Activated CD4-positive, alpha-beta T cell treated with anti-CD3 and anti-CD28 coated beads for 4 hours (primary cell): ENCODE results near the gene C6orf118.

Experiments
- DNase-seq, 2 donors: peaks; one replicate each; pipeline ENCODE4 v3.0.0-alpha.2; 2020

C6orf118 gene

GRCh38 chr6:165243801-165244200 lies 65.6 kb downstream of the C6orf118 start:
- DNase-seq, result no peak

- no peak for DNase-seq
Measured at GRCh38 chr6:165236326-165236725, 73.1 kb downstream of the C6orf118 start.

DNA sequence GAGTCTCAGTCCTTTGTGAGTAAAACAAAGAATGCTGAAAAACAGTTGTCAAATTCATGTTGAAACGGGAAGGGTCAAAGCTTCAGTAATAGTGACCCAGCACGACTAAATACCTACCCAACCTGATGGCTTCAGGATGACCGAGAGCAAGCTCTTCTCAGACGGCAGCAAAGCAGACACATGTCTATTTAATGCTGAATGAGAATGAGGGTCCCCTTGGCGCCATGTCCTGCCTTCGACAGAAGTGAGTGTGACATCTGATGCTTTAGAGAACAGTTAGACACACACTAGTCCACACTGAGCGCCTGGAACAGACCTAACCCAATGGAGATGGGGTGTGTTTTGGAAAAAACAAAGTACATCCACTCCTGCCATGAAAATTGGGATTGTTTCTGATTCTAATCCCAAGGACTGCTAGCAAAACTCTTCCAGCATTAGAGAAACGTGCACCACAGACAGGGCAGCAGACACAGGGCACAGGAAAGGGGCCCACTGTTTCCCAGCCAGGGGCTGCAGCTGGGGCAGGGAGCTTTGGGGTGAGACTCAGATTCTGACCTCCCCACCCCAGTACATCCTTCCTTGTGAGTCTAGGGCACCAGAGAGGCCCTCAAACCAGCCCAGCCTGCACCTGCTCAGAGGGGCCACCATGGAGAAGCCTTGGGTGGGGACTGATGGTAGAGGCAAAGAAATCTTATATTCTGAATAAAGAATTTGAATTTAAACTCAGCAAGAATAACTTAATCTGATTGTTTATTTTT lies 76.5 kb downstream of the C6orf118 start:
- no peak for DNase-seq

DNA sequence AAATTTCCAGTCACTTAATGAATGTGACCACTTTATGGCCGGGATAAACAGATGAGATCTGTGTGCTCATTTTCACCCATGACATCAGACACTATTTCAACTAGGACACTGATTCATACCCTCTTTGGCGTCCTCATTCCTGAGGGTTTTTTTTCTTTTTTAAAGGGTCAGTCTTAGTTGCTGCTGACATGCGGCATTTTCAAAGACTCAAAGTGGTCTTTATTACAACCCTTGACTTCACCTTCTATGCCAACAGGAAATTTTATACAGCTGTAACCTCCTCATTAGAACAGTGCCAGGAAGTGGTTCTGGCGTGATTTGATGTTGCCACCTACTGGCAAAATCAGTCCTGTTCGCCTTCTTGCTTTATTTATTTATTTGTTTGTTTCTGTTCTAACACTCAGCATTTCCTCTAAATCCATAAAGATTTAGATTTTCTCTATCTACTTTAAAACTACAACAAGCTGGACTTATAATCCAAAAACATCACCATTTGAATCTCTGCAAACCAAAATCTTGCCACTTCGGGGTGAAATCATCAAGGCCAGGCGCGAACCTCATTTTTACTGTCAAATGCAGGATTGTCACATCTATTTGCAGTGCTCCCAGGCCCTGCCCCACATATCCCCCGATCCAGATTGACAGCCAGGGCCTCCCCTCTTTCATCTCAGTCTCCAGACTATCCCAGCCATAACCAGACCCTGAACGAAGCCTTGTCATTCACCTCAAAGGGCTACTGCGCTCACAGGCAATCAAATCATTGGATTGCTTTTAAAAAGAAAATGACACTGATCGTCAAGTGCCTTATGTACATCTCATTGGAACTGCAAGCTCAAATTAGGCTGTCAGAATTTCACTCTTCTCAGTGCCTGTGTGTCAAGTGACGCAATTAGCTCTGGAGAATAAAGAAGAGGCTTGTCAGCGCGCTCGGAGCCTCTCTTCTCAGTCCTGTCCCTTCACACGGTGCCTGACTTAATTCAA lies 77.5 kb downstream of the C6orf118 start:
- DNase-seq, result no peak

GRCh38 chr6:165231177-165231576 lies 78.2 kb downstream of the C6orf118 start:
- DNase-seq, result no peak
